Skin epidermis (tissue), 12 donors: ENCODE data around the gene MOV10L1.
"Not testable (repeated sequence)": the region's sequence is repeated elsewhere in the genome, so short reads cannot be mapped to it uniquely, and the experiment has no call there.

Experiments used
- H3K27ac ChIP-seq, 21 experiments: fragments of 200-600 bp; sonication (generic) in 11 of 21; one replicate each; pipeline ENCODE4 v1.5.0; 2020; ENCODE audit warnings: mild to moderate bottlenecking in 3 of 21, inconsistent platforms in 2 of 21, moderate library complexity in 2 of 21
- H3K4me3 ChIP-seq, 7 experiments: fragments of 200-600 bp; sonication (generic) in 2 of 7; one replicate each; pipeline ENCODE4 v1.5.0; 2020; ENCODE audit warnings: inconsistent platforms in 2 of 7, mild to moderate bottlenecking in 2 of 7, moderate library complexity in 1 of 7

MOV10L1 gene

GRCh38 chr22:50121202-50121740 is 31.5 kb downstream of the MOV10L1 start:
- H3K27ac ChIP-seq, result no peak overlapping the region
- H3K4me3 ChIP-seq, result no peak overlapping the region

- no peak overlapping the region for H3K4me3 ChIP-seq
- H3K27ac ChIP-seq, result no peak overlapping the region
Measured at GRCh38 chr22:50123119-50123518, 33.3 kb downstream of the MOV10L1 start.

DNA sequence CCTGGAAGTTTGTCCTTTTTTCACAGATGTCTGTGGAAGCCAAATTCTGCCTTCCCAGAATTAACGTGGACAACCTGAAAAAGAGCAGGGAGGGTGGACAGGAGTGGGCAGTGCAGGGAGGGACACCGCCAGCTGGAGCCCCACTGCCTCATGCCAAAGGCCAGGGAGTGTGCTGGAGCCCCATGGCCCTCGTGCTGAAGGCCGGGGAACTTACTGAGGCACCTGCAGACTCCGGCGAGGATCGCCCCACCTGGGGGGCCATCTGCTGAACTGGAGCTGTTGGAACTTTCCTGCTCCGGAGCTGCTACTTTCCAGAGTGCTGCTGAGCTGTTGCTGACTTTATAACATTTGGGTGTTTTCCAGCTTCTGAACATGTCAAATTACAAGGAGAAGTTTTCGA is 35.2 kb downstream of the MOV10L1 start:
- H3K27ac ChIP-seq, result no peak overlapping the region

DNA sequence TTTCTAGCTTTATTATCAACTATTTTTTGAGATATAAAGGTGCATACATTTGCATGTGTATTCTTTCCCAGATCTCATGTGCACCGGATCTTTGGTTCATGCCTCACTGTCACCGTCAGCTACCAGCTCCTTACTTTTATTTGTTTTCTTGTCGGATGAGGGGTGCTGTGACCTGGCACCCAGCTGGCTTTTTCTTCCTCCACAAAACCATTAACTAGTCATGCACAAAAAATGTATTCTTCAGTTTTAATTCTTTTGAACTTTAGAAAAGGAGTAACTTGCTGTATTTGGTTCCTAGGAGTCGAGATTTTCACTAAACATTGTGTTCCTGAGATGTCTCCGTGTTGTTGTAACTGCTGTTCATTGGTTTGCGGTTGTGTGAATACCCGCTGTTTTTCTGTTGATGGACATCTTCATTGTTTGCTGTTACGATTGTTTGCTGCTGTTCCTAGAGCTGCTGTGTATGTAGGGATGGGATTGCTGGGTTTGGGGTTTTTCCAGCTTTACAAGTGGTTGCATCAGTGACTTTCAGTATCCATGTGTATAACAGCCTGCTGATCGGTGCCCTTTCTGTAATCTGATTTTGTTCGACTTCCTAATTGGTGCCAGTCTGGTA is 39.4 kb downstream of the MOV10L1 start:
- no peak overlapping the region for H3K27ac ChIP-seq
- H3K4me3 ChIP-seq, result no peak overlapping the region

More for the DNA sequence above, 35.2 kb downstream of the MOV10L1 start:
- no peak overlapping the region for H3K4me3 ChIP-seq

- Histone ChIP-seq H3K4me3 (no peak overlapping the region), H3K27ac (no peak overlapping the region)
Measured at GRCh38 chr22:50131894-50132293, 42.1 kb downstream of the MOV10L1 start.

- Histone ChIP-seq H3K27ac (no peak overlapping the region), H3K4me3 (no peak overlapping the region)
Measured at GRCh38 chr22:50134481-50134880, 44.7 kb downstream of the MOV10L1 start.

- Histone ChIP-seq H3K4me3 (no peak overlapping the region), H3K27ac (no peak overlapping the region)
Measured at GRCh38 chr22:50136581-50137015, 46.8 kb downstream of the MOV10L1 start.

GRCh38 chr22:50137277-50137676 is 47.5 kb downstream of the MOV10L1 start:
- not testable (repeated sequence) for H3K27ac ChIP-seq, H3K4me3 ChIP-seq

GRCh38 chr22:50138041-50138440 is 48.2 kb downstream of the MOV10L1 start:
- H3K4me3 ChIP-seq, result no peak overlapping the region
- no peak overlapping the region for H3K27ac ChIP-seq

DNA sequence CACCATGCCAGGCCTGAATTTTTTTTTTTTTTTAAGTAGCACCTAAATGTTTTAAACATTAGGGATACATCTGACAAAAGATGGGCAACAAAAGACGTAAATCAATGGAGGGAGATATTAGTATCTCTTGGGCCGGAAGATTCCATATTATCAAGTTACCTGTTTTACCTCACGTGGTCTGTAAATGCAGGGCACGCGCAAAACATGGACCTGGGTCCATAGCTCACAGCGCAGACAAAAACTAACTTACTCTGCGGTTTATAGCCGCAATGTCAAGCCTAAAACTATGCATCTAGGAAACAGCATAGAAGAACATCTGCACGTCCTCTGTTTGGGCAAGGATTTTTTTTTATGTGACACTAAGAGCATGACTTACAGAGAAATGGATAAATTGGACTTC is 49.2 kb downstream of the MOV10L1 start:
- Histone ChIP-seq H3K27ac (no peak overlapping the region), H3K4me3 (no peak overlapping the region)

DNA sequence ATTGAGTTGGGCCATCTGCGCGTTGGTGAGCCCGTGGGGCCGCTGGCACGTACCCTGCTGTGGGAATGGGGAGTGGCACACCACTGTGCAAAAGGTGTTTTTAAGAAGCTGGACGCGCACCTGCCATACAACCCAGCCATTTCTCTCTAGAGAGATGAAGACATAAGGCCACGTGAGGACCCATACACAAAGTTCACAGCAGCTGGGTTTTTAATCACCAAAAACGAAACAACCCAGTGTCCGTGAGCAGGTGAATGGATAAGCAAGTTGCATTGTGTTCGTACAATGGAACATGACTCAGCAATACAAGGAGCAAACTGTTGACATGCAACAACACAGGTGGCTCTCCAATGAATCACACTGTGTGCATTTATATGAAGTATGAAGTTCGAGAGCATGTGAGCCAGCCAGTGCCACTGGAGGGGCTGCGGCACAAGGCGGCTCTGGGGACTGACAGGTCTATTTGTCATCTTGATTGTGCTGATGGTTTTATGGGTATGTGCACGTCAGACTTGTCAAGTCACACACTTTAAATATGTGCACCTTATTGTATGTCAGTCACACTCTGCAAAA is 50.1 kb downstream of the MOV10L1 start:
- H3K27ac ChIP-seq, result no peak overlapping the region
- no peak overlapping the region for H3K4me3 ChIP-seq

- H3K27ac ChIP-seq, result no peak overlapping the region
Measured at GRCh38 chr22:50140615-50141014, 50.8 kb downstream of the MOV10L1 start.

DNA sequence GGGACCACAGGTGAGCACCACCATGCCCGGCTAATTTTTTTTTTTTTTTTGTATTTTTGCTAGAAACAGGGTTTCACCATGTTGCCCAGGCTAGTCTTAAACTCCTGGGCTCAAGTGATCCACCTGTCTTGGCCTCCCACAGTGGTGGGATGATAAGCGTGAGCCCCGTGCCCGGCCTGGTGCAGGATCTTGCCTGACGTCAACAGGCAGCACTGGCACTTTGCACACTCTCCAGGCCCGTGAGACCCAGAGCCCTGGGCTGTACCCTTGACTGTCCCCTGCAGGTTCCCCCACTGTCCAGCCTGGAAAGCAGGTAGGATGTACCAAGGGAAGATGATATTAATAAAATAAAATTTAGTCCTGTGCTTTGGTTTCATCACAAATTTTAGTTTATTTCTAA is 51.7 kb downstream of the MOV10L1 start:
- H3K4me3 ChIP-seq, result no peak overlapping the region
- no peak overlapping the region for H3K27ac ChIP-seq

More at GRCh38 chr22:50140615-50141014, 50.8 kb downstream of the MOV10L1 start:
- H3K4me3 ChIP-seq, result no peak overlapping the region

DNA sequence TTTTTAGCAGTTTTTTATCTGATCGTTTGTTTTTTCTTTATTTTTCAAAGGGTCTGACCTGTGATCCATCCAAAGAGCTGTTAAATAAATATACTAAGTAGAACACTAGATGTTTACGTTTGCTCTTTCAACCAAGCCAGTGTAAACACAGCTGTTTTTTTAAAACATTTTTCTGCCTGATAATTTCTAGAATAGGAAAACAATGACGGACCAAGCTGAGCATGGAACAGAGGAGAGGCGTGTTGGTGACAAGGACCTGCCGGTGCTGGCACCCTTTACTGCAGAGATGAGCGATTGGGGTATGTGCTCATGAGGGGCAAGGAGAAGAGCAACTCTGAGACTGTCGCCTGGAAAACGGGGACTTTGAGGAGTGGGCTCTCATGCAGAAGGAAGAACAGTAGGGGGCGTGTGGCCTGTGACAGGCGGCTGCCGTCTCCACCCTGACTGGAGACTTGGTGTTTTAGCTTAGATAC is 52.1 kb downstream of the MOV10L1 start:
- Histone ChIP-seq H3K4me3 (no peak overlapping the region), H3K27ac (no peak overlapping the region)

- Histone ChIP-seq H3K4me3 (no peak overlapping the region), H3K27ac (no peak overlapping the region)
Measured at GRCh38 chr22:50143096-50143495, 53.3 kb downstream of the MOV10L1 start.

GRCh38 chr22:50144005-50144614 is 54.3 kb downstream of the MOV10L1 start:
- no peak overlapping the region for H3K4me3 ChIP-seq
- H3K27ac ChIP-seq, result no peak overlapping the region

- no peak overlapping the region for H3K27ac ChIP-seq
Measured at GRCh38 chr22:50145721-50146438, 56.1 kb downstream of the MOV10L1 start.

DNA sequence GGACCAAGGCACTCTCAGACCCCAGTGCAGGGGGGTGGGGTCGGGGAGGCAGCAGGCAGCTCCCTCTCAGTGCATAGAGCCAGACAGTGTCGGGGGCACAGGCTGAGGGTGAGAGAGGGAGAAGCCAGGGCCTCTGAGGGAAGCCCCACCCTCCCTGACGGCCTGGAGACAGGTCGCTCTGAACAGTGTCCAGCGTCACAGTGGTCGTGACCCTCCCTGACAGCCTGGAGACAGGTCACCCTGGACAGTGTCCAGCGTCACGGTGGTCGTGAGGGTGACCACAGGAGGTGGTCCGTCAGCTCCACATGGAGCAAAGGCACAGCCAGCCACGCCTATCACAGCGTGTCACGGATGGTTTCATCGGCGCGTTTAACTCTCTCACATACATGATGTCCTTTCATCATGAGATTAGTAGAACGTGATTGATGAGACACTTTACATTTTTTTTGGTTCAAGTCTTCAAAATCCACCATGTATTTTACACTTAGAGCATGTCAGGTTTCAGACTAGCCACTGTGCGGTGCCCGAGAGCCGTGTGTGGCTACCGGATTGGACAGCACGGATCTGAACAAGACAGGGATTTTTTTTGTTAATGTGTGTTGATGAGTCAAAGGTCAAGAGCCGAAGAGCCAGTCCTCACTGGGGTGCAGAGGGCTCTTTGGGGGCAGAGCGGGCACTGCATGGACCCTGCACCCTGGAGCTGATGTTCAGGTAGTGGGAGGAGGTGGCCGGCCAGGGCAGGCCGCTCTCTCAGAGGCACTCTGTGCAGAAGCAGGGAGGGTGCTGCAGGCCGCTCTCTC is 56.8 kb downstream of the MOV10L1 start:
- Histone ChIP-seq H3K27ac (no peak overlapping the region), H3K4me3 (no peak overlapping the region)

More at GRCh38 chr22:50145721-50146438, 56.1 kb downstream of the MOV10L1 start:
- H3K4me3 ChIP-seq, result no peak overlapping the region
